HEK293 (cell line): ENCODE data around the gene CCL4.
"Not testable (repeated sequence)": the region's sequence is repeated elsewhere in the genome, so short reads cannot be mapped to it uniquely, and the experiment has no call there.

Experiments used
- CTCF ChIA-PET: fragments of 350-600 bp; formaldehyde crosslinking; extraction: SDS; loops from one replicate; lab custom pipeline; 2021; ENCODE audit warnings: antibody characterized with exemption; lab: Yijun Ruan, JAX
- POLR2A ChIA-PET: fragments of 300-600 bp; formaldehyde crosslinking; extraction: SDS; loops from one replicate; lab custom pipeline; 2020; ENCODE audit warnings: antibody characterized with exemption, inconsistent platforms; lab: Yijun Ruan, JAX
- H3K27ac ChIP-seq: fragments of 200-500 bp; sonication (Bioruptor generic); 2 replicates; pipeline ENCODE4 v1.5.1; 2014; ENCODE audit warnings: low read depth, low read length, control low read depth, inconsistent platforms; ENCODE audit errors: extremely low read depth
- H3K36me3 ChIP-seq, 2 experiments: fragments of 200-500 bp in 1 of 2; sonication (Bioruptor generic) in 1 of 2; 1 replicate in 1 of 2; 2 replicates in 1 of 2; pipeline ENCODE4 v1.5.1; 2014 to 2017; ENCODE audit warnings: inconsistent platforms in 2 of 2, low read length in 2 of 2; ENCODE audit not compliant: control insufficient read depth in 2 of 2, insufficient read depth in 1 of 2
- H3K4me1 ChIP-seq: fragments of 200-500 bp; sonication (Bioruptor generic); 2 replicates; pipeline ENCODE4 v1.5.1; 2014; ENCODE audit warnings: mild to moderate bottlenecking, low read length, inconsistent platforms; ENCODE audit not compliant: control insufficient read depth, insufficient read depth
- H3K4me3 ChIP-seq: 2 replicates; pipeline ENCODE4 v1.5.1; 2011; ENCODE audit warnings: low read depth, mild to moderate bottlenecking, control low read depth, low read length, moderate library complexity
- H3K9me3 ChIP-seq: fragments of 200-500 bp; sonication (Bioruptor generic); 2 replicates; pipeline ENCODE4 v1.5.1; 2014; ENCODE audit warnings: low read depth, low read length, inconsistent platforms; ENCODE audit not compliant: control insufficient read depth, insufficient read depth
- GFI1B ChIP-seq: fragments of 450-650 bp; formaldehyde crosslinking; IDR thresholded peaks from 2 replicates; pipeline ENCODE4 v1.5.1; 2016; ENCODE audit warnings: missing biosample characterization, missing genetic modification characterization
- HOXD13 ChIP-seq: sonication (generic); formaldehyde crosslinking; IDR thresholded peaks from 2 replicates; pipeline ENCODE4 v1.8.0; 2022; ENCODE audit warnings: missing genetic modification reagents, borderline replicate concordance
- OSR2 ChIP-seq: fragments of 450-650 bp; formaldehyde crosslinking; IDR thresholded peaks from 2 replicates; pipeline ENCODE4 v1.5.1; 2016; ENCODE audit warnings: missing biosample characterization, missing genetic modification characterization
- SCRT2 ChIP-seq: fragments of 450-650 bp; formaldehyde crosslinking; IDR thresholded peaks from 2 replicates; pipeline ENCODE4 v1.5.1; 2016; ENCODE audit warnings: missing biosample characterization, missing genetic modification characterization
- SP7 ChIP-seq: fragments of 450-650 bp; formaldehyde crosslinking; IDR thresholded peaks from 2 replicates; pipeline ENCODE4 v1.5.1; 2016; ENCODE audit warnings: missing biosample characterization, missing genetic modification characterization
- ZNF155 ChIP-seq: fragments of 450-650 bp; formaldehyde crosslinking; IDR thresholded peaks from 2 replicates; pipeline ENCODE4 v1.5.1; 2016; ENCODE audit warnings: missing biosample characterization, missing genetic modification characterization
- ZNF157 ChIP-seq: fragments of 450-650 bp; formaldehyde crosslinking; IDR thresholded peaks from 2 replicates; pipeline ENCODE4 v1.5.1; 2016; ENCODE audit warnings: missing biosample characterization, missing genetic modification characterization
- ZNF274 ChIP-seq, 2 experiments: fragments of 200-500 bp in 1 of 2; fragments of 450-650 bp in 1 of 2; sonication (Bioruptor generic) in 1 of 2; formaldehyde crosslinking in 1 of 2; IDR thresholded peaks; 2 replicates each; pipeline versions ENCODE4 v1.5.1 to v1.6.1; 2014 to 2016; ENCODE audit warnings: borderline replicate concordance in 1 of 2, inconsistent platforms in 1 of 2, low read length in 1 of 2, missing biosample characterization in 1 of 2, missing genetic modification characterization in 1 of 2
- ZNF548 ChIP-seq: fragments of 450-650 bp; formaldehyde crosslinking; IDR thresholded peaks from 2 replicates; pipeline ENCODE4 v1.5.1; 2016; ENCODE audit warnings: missing biosample characterization, missing genetic modification characterization
- ZNF621 ChIP-seq: fragments of 450-650 bp; formaldehyde crosslinking; IDR thresholded peaks from 2 replicates; pipeline ENCODE4 v1.5.1; 2017; ENCODE audit warnings: missing biosample characterization, missing genetic modification characterization
- ZNF654 ChIP-seq: fragments of 450-650 bp; formaldehyde crosslinking; IDR thresholded peaks from 2 replicates; pipeline ENCODE4 v1.5.1; 2016; ENCODE audit warnings: low read depth, missing biosample characterization, missing genetic modification characterization
- ZNF701 ChIP-seq: fragments of 450-650 bp; formaldehyde crosslinking; IDR thresholded peaks from 2 replicates; pipeline ENCODE4 v1.5.1; 2016; ENCODE audit warnings: missing biosample characterization, missing genetic modification characterization
- ZNF830 ChIP-seq: fragments of 450-650 bp; IDR thresholded peaks from 2 replicates; pipeline ENCODE4 v1.5.0; 2018; ENCODE audit warnings: missing biosample characterization, missing genetic modification characterization, low read depth, mild to moderate bottlenecking, moderate library complexity
- TF ChIP-seq, protein P1 (sequence below): fragments of 450-650 bp; formaldehyde crosslinking; IDR thresholded peaks from 2 replicates; pipeline ENCODE4 v1.5.1; 2016; ENCODE audit warnings: missing biosample characterization, missing genetic modification characterization

The CCL4 gene

DNA sequence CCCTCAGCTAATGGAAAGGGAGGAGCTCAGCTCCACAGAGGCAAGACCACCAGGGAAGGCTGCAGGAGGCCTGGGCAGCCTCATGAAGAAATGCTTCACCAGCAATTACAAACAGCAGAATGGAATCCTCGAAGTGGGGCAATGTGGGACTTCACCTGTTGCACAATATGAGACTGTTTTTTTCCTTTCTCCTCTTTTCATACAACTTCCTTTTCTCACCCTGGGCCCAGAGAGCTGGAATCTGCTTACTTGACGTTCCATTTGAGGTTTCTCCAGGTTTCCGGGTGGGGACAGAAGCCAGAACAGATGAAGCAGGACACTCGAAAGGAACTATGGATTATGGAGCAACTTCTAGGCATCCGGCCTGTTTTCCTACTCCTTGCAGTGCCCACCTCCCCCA lies 4.6 kb downstream of the CCL4 start:
- H3K4me1 ChIP-seq, POLR2A ChIA-PET, H3K9me3 ChIP-seq, H3K36me3 ChIP-seq, H3K4me3 ChIP-seq, CTCF ChIA-PET, H3K27ac ChIP-seq: not testable (repeated sequence)
- peak; percentile 76 for TF ChIP-seq SCRT2

GRCh38 chr17:36111068-36111490 lies 7.5 kb downstream of the CCL4 start:
- H3K27ac ChIP-seq: no peak overlapping the region
- no peak for TF ChIP-seq HOXD13 (CRISPR knock-in tag)
- TF ChIP-seq ZNF701 (tag by site-specific recombination): no peak
- TF ChIP-seq ZNF548: no peak
- no peak for TF ChIP-seq GFI1B (tag by site-specific recombination)
- TF ChIP-seq, protein P1, sequence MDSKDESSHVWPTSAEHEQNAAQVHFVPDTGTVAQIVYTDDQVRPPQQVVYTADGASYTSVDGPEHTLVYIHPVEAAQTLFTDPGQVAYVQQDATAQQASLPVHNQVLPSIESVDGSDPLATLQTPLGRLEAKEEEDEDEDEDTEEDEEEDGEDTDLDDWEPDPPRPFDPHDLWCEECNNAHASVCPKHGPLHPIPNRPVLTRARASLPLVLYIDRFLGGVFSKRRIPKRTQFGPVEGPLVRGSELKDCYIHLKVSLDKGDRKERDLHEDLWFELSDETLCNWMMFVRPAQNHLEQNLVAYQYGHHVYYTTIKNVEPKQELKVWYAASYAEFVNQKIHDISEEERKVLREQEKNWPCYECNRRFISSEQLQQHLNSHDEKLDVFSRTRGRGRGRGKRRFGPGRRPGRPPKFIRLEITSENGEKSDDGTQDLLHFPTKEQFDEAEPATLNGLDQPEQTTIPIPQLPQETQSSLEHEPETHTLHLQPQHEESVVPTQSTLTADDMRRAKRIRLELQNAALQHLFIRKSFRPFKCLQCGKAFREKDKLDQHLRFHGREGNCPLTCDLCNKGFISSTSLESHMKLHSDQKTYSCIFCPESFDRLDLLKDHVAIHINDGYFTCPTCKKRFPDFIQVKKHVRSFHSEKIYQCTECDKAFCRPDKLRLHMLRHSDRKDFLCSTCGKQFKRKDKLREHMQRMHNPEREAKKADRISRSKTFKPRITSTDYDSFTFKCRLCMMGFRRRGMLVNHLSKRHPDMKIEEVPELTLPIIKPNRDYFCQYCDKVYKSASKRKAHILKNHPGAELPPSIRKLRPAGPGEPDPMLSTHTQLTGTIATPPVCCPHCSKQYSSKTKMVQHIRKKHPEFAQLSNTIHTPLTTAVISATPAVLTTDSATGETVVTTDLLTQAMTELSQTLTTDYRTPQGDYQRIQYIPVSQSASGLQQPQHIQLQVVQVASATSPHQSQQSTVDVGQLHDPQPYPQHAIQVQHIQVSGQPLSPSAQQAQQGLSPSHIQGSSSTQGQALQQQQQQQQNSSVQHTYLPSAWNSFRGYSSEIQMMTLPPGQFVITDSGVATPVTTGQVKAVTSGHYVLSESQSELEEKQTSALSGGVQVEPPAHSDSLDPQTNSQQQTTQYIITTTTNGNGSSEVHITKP (tag by site-specific recombination): no peak
- TF ChIP-seq OSR2 (tag by site-specific recombination): no peak
- no peak for TF ChIP-seq ZNF155 (tag by site-specific recombination)
- TF ChIP-seq SP7 (tag by site-specific recombination): no peak
- no peak for TF ChIP-seq ZNF830 (tag by site-specific recombination)
- TF ChIP-seq, all 188 proteins: peak for 0
- POLR2A ChIA-PET: no interaction called here
- H3K4me1 ChIP-seq: no peaks in the 10 kb centered on the region
- CTCF ChIA-PET: interaction anchor here (0.6 to 3.8 kb wide), 8 partner anchors 26 to 815 kb away, joined by 3 to 41 read pairs (median 6); no protein-coding TSS in a partner anchor
- no peaks in the 10 kb centered on the region for H3K36me3 ChIP-seq
- no peak overlapping the region for H3K4me3 ChIP-seq
- H3K9me3 ChIP-seq: no peaks in the 10 kb centered on the region

DNA sequence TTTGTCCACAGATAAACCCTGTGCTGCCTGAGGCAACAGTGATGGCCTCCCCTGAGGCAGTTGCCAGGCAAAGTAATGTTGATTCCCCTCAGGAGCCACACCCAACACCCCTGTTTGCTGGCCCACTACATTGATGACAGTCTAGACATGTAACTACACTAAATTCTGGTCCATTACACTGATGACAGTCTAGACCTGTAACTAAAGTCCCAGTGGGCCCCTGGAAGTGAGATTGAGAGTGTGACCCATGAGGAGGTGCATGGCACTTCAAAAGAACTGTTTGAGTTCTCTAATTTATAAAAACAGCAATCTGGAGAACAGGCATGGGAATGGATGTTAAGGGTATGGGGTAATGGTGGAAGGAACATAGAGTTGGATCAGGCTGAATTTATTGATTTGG lies 8.9 kb downstream of the CCL4 start:
- TF ChIP-seq ZNF621 (tag by site-specific recombination) (no peak), ZNF274 (IDR thresholded peaks at IDR 0.05; ENCODE audit: low read length) (no peak), ZNF274 (tag by site-specific recombination; IDR thresholded peaks at IDR 0.05; ENCODE audit: borderline replicate concordance) (peak; percentile 73), ZNF654 (tag by site-specific recombination) (no peak)
- TF ChIP-seq, all 188 proteins: peak for 1
- POLR2A ChIA-PET: no interaction called here
- H3K36me3 ChIP-seq: no peaks in the 10 kb centered on the region
- no peaks in the 10 kb centered on the region for H3K9me3 ChIP-seq
- H3K4me3 ChIP-seq: no peak overlapping the region
- peaks cover under 1% of the 10 kb centered on the region; the same call in 1 of the 2 replicates for H3K4me1 ChIP-seq
- H3K27ac ChIP-seq: no peak overlapping the region
- CTCF ChIA-PET: interaction anchor here (0.7 to 3.8 kb wide), 3 partner anchors 10 to 40 kb away, joined by 3 to 41 read pairs (median 3); no protein-coding TSS in a partner anchor

- H3K9me3 ChIP-seq, POLR2A ChIA-PET, H3K36me3 ChIP-seq, H3K4me3 ChIP-seq, H3K27ac ChIP-seq, H3K4me1 ChIP-seq: not testable (repeated sequence)
- CTCF ChIA-PET: interaction anchor here (0.7 to 3.8 kb wide), 2 partner anchors 36 to 370 kb away, joined by 3 to 41 read pairs; no protein-coding TSS in a partner anchor
- peak; percentile 99 for TF ChIP-seq ZNF157 (tag by site-specific recombination)
These were observed 9.5 kb downstream of the CCL4 start for GRCh38 chr17:36113131-36113530.
